Measurements from ENCODE around the gene MROH9. TPM values are rescaled to one million over a fixed set of nuclear protein-coding genes. Genes with fewer than 3 reads are reported as not detected.

The MROH9 gene
- total RNA-seq = not detected

DNA sequence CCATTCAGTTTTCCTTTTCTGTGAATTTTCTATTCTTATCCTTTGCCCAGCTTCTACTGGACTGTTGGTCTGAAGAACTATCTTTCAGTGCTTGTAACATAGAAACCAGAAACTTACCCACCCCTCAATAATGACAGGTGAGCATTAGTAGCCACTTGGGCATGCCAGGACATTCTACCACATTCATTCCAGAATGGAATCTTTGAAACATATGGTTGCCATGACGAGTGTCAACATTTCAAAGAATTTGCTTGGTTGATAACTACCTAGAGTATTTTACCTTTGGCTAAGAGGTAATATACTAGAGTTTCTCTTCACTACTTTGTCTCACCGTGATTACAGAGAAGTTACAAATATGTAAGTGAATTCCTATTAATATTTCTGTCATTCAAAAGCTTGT lies at the start of gene MROH9:
TSS of gene MROH9 (plus strand) at position 304 of the 400 bp plus-strand sequence. CDS start 10,023 bp downstream, outside the sequence.

DNA sequence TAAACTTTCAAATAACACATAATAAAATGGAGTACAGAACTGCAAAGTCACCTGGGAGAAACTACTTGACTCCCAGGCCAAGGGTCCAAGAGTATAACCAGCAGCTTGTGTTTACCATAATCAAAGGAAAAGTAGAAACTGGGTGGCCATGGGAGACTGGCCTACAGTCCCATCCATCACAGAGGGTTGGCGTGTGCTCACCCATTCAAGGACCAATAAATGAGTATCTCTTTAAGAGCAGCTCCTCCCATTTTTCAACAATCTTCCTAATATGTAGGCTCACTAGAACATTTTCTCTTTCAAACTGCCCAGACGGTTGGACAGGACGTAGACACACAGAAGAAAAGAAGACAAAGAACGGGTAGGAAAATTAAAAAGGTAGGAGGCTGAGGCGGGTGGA lies 155.3 kb downstream of the MROH9 start, which contains the start of gene FMO3:
TSS of gene FMO3 (plus strand) at position 302 of the 400 bp plus-strand sequence. CDS start 1,754 bp downstream, outside the sequence.

Other genes starting within 250 kb of the MROH9 start
- 0.49 TPM for gene FMO3, start 155.4 kb downstream of the MROH9 start, total RNA-seq
- 5.7 TPM for gene FMO2, start 249.8 kb downstream of the MROH9 start, total RNA-seq